ENCODE results near the gene HELB.

GRCh38 chr12:66282244-66282643, 20.0 kb upstream of the HELB start:
- no peak for TF ChIP-seq CTCF (IDR thresholded peaks at IDR 0.05)
- no peak for TF ChIP-seq POLR2AphosphoS5 (IDR thresholded peaks at IDR 0.05)
